GM19324 (cell line): Measurements from ENCODE around the gene RNF213.

ENCODE experiments used
- ATAC-seq: cut with Tn5 transposase; IDR thresholded peaks from one replicate; pipeline ENCODE4 v1.9.1; 2021; ENCODE audit warnings: mild to moderate bottlenecking, moderate library complexity; ENCODE audit not compliant: unreplicated experiment, low FRiP score

RNF213 gene

GRCh38 chr17:80443498-80443897 lies 182.8 kb downstream of the RNF213 start:
- ATAC-seq, result no peak

GRCh38 chr17:80443916-80444643 lies 183.4 kb downstream of the RNF213 start:
- ATAC-seq, result no peak

GRCh38 chr17:80444644-80444979 lies 184.0 kb downstream of the RNF213 start:
- ATAC-seq, result no peak

- no peak for ATAC-seq
These were observed 184.5 kb downstream of the RNF213 start for GRCh38 chr17:80445007-80445725.

- no peak for ATAC-seq
These were observed 185.1 kb downstream of the RNF213 start for GRCh38 chr17:80445726-80446110.

- ATAC-seq, result no peak
These were observed 186.2 kb downstream of the RNF213 start for GRCh38 chr17:80446645-80447405.

GRCh38 chr17:80447790-80448189 lies 187.1 kb downstream of the RNF213 start:
- no peak for ATAC-seq
